NCI-H187 (cell line): Measurements from ENCODE around the gene ROPN1L.
A peak's percentile ranks its signal among the peaks of the same experiment; 100 is the strongest.

Experiments used
- DNase-seq, 2 experiments: peaks; one replicate each; lab custom pipeline; 2025; lab: John Stamatoyannopoulos, UW

ROPN1L gene

GRCh38 chr5:10459080-10460055 is 17.7 kb downstream of the ROPN1L start:
- DNase-seq = no peak

GRCh38 chr5:10460252-10460906 is 18.7 kb downstream of the ROPN1L start:
- DNase-seq = no peak

- no peak for DNase-seq
These were observed 19.4 kb downstream of the ROPN1L start for GRCh38 chr5:10461041-10461440.

GRCh38 chr5:10461904-10462555 is 20.4 kb downstream of the ROPN1L start:
- no peak for DNase-seq

- DNase-seq = no peak
These were observed 21.9 kb downstream of the ROPN1L start for GRCh38 chr5:10463566-10463965.

GRCh38 chr5:10464173-10464572 is 22.5 kb downstream of the ROPN1L start:
- no peak for DNase-seq

- no peak for DNase-seq
These were observed 24.0 kb downstream of the ROPN1L start for GRCh38 chr5:10465726-10466125.

GRCh38 chr5:10466446-10467073 is 24.9 kb downstream of the ROPN1L start:
- no peak for DNase-seq

GRCh38 chr5:10467281-10468198 is 25.9 kb downstream of the ROPN1L start:
- DNase-seq = no peak

- no peak for DNase-seq
These were observed 26.6 kb downstream of the ROPN1L start for GRCh38 chr5:10468256-10468655.

GRCh38 chr5:10469253-10470050 is 27.8 kb downstream of the ROPN1L start:
- DNase-seq = no peak

- no peak for DNase-seq
These were observed 29.0 kb downstream of the ROPN1L start for GRCh38 chr5:10470669-10471068.

- DNase-seq = no peak
These were observed 30.0 kb downstream of the ROPN1L start for GRCh38 chr5:10471677-10472076.

GRCh38 chr5:10474521-10475075 is 32.9 kb downstream of the ROPN1L start:
- DNase-seq = no peak

GRCh38 chr5:10475931-10476676 is 34.4 kb downstream of the ROPN1L start:
- DNase-seq = no peak

GRCh38 chr5:10476878-10477277 is 35.2 kb downstream of the ROPN1L start:
- DNase-seq = no peak

- DNase-seq = no peak
These were observed 36.3 kb downstream of the ROPN1L start for GRCh38 chr5:10477943-10478342.

- no peak for DNase-seq
These were observed 36.8 kb downstream of the ROPN1L start for GRCh38 chr5:10478436-10478835.

GRCh38 chr5:10479154-10479721 is 37.6 kb downstream of the ROPN1L start:
- peak; percentile 30 to 74 for DNase-seq
